HG03175 (cell line): ENCODE results near the gene HCRT.
"Not testable (repeated sequence)": the region's sequence is repeated elsewhere in the genome, so short reads cannot be mapped to it uniquely, and the experiment has no call there.

ENCODE experiments used
- ATAC-seq: cut with Tn5 transposase; IDR thresholded peaks from one replicate; pipeline ENCODE4 v1.9.1; 2021; ENCODE audit warnings: mild to moderate bottlenecking, moderate library complexity; ENCODE audit not compliant: unreplicated experiment

HCRT gene

GRCh38 chr17:42180411-42180921 is 4.8 kb downstream of the HCRT start:
- ATAC-seq: no peak

GRCh38 chr17:42179911-42180410 is 5.3 kb downstream of the HCRT start:
- ATAC-seq: no peak

DNA sequence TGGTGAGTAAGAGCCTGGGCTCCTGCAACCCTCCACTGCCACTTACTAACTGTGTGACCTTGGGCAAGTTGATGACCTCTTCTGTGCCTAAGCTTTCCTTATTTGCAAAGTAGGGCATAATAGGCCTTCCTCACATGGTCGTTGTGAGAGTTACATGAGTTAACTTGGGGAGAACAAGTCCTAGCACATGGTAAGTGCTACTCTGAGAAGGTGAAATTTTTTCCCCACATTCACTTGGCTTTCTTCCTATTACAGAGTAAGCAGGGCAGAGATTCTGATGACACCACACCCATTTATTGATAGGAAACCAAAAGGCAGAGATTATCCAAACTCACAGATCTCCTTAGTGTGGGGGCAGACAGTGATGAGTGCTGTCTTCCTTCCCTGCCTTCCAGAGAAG is 5.9 kb downstream of the HCRT start:
- no peak for ATAC-seq

DNA sequence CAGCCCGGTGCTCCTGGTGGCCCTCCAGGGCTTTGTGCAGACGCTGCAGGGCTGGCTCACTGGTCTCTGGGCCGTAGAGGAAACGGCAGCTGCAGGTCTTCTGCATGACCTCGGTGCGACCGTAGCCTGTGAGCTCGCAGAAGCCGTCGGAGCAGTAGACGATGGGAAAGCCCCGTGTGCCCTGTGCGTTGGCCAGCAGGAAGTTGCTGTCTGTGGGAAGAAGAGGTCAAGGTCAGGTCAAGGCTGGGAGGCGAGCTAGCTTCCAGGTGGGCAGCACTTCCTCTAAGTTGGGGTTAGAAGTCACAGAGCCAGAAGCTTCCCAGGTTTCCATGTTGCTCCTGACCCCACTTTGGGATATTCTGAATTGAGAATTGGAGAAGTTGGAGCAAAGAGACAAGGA is 6.4 kb downstream of the HCRT start:
- ATAC-seq: peak; percentile 49

GRCh38 chr17:42177684-42178083 is 7.6 kb downstream of the HCRT start:
- no peak for ATAC-seq

DNA sequence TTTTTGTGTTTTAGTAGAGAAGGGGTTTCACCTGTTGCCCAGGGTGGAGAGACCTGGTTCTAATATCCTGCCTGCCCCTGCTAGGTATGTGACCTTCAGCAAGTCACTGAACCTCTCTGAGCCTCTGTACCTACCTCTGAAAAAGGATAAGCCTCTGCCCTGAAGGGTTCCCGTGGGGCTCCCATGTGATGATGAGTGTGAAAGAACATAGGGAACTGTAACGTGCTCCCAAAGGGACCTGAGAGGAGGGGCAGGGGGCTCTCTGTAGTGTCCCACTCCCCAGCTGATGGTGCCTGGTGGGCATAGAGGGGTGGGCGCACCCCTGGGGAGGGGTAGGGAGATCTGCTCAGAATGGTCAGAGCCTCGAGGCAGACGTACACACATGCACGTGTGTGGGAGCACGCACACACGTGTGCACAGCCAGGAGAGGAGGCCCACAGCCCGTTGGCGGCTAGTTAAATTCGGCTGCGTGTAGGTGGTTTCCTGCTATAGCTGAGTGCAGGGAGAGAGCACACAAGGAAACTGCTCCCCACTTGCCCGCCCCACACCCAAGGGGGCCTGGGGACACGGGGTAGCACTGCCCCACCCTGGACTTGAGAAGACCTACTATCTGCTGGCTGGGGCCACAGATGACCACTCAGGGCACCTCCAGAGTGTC is 11.0 kb downstream of the HCRT start:
- no peak for ATAC-seq

GRCh38 chr17:42171831-42172230 is 13.4 kb downstream of the HCRT start:
- ATAC-seq: no peak

- no peak for ATAC-seq
Measured at GRCh38 chr17:42169351-42169750, 15.9 kb downstream of the HCRT start.

DNA sequence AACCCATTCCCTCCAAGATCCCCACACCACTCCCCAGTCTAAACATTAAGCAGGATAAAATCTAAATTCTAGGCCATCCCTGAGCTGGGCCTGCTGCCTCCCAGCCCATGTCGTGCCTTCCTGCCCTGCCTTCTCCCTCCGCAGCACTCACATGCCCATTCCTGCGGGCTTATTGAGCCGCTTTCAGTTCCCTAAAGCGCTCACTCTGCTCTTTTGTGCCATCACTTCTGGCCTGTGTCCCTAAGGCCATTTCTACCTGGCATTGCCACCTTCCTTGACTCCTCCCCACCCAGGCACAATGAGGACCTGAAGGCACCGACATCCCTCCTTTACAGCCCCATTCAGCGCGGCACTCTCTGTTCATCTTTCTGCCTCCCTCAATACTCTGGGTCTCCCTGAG is 17.4 kb downstream of the HCRT start:
- no peak for ATAC-seq

DNA sequence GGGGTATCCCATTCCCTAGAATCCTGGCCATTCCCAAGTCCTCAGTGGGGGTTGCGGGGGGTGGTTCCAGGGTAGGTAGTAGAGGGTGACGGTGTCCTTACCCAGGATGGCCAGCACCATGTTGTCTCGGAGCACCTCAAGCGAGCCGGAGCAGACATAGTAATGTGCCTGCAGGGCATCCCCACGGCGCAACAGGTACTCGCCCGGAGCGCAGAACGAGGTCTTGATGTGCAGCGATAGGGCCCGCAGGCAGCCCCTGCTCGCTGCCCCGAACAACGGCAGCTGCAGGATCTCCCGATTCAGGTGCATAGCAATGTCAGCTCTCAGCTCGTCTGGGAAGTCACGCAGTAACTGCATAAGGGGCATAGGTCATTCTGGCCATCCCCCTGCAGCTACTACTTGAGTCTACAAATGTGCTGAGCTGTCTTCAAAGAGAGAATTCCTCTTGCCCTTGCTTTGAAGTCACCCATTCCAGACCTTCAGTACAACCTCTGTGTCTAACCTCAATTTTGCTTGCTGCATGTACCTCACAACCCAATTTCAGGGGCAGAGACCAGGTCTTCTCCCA is 19.0 kb downstream of the HCRT start:
- ATAC-seq: no peak

DNA sequence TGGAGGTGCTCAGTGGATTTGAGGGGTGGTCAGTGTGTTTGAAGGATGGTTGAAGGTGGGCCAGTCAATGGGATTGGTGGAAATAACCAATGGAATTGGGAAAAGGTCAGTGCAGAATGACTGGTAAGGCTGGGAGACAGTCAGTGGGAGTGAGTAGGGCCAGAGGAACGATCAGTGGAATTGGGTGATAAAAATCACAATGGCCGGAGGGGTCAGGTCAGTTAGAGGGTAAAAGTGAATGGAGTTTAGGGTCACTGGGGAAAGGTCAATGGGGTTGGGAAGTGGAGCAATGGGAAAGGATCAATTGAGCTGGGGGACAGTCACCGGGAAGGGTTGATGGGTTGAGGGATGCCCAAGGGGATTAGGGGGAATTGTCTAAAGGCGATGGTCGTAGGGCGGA is 19.5 kb downstream of the HCRT start:
- ATAC-seq: no peak

GRCh38 chr17:42163696-42164407 is 21.4 kb downstream of the HCRT start:
- ATAC-seq: no peak

GRCh38 chr17:42163113-42163512 is 22.1 kb downstream of the HCRT start:
- ATAC-seq: no peak

DNA sequence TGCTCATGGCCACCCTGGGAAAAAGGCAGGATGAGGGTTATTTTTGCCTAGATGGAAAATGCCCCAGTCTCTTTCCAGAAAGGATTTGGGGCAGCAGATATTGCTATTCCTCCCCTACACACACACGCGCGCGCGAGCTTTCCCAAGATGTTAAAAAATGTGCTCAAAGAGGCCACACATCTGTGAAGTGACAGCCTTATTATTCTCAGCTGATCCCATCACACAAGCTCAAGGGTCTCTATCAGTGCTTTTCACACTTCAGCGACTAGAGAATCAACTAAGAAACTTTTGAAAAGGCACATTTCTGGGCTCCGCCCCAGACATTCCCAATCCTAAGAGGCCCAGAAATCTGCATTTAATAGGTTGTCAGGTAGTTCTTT is 24.7 kb downstream of the HCRT start:
- ATAC-seq: no peak

- ATAC-seq: no peak
Measured at GRCh38 chr17:42159796-42160530, 25.3 kb downstream of the HCRT start.

- ATAC-seq: no peak
Measured at GRCh38 chr17:42155614-42156045, 29.6 kb downstream of the HCRT start.

- peak; percentile 10 for ATAC-seq
Measured at GRCh38 chr17:42153919-42154742, 31.1 kb downstream of the HCRT start.

- no peak for ATAC-seq
Measured at GRCh38 chr17:42146911-42147607, 38.2 kb downstream of the HCRT start.

DNA sequence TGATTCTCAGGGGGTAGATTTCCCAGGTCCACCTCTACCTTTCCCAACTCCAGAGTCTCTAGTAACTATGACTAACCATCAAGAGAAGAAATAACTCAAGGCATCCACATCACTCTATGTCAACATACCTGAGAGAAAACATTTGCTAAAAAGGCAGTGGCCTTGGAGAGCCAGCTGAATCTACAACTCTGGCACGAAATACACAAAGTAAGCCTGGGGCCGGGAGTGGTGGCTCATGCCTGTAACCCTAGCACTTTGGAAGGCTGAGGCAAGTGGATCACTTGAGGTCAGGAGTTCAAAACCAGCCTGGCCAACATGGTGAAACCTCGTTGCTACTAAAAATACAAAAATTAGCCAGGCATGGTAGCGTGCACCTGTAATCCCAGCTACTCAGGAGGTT is 42.1 kb downstream of the HCRT start:
- not testable (repeated sequence) for ATAC-seq

GRCh38 chr17:42142371-42142896 is 42.8 kb downstream of the HCRT start:
- no peak for ATAC-seq
